Right hindlimb (tissue), 1 donor: Measurements from ENCODE around the gene UTP3.
"Not testable (repeated sequence)": the region's sequence is repeated elsewhere in the genome, so short reads cannot be mapped to it uniquely, and the experiment has no call there.

Source experiments
- DNase-seq: peaks from one replicate; pipeline ENCODE4 v3.0.0-alpha.2; 2018

The UTP3 gene, protein sequence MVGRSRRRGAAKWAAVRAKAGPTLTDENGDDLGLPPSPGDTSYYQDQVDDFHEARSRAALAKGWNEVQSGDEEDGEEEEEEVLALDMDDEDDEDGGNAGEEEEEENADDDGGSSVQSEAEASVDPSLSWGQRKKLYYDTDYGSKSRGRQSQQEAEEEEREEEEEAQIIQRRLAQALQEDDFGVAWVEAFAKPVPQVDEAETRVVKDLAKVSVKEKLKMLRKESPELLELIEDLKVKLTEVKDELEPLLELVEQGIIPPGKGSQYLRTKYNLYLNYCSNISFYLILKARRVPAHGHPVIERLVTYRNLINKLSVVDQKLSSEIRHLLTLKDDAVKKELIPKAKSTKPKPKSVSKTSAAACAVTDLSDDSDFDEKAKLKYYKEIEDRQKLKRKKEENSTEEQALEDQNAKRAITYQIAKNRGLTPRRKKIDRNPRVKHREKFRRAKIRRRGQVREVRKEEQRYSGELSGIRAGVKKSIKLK

GRCh38 chr4:70687821-70688794 is at the start of gene UTP3:
UTP3 (plus strand) TSS chr4:70688532; CDS start chr4:70688678, 146 bp downstream.
- peak; percentile 98 for DNase-seq

DNA sequence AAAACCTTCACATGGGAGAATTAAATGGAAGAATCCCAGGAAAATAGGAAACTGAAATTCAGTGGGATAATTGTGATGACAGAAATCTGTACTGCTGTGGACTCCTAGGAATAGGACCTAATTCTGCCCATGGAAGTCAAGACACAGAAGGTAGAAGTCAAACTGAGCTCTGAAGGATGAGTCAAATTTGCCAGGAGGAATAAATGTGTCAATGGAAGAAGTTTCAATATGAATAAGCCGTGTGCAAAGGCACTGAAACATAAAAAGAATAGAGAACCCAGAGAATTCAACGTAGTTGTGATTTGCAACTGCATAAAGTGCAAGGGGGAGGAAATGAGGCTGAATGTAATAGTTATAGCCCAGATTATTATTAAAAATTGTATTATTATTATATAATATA is 48.1 kb upstream of the UTP3 start:
- no peak for DNase-seq

GRCh38 chr4:70650741-70651140 is 37.6 kb upstream of the UTP3 start:
- DNase-seq, result not testable (repeated sequence)

GRCh38 chr4:70651864-70652506 is 36.3 kb upstream of the UTP3 start:
- no peak for DNase-seq

DNA sequence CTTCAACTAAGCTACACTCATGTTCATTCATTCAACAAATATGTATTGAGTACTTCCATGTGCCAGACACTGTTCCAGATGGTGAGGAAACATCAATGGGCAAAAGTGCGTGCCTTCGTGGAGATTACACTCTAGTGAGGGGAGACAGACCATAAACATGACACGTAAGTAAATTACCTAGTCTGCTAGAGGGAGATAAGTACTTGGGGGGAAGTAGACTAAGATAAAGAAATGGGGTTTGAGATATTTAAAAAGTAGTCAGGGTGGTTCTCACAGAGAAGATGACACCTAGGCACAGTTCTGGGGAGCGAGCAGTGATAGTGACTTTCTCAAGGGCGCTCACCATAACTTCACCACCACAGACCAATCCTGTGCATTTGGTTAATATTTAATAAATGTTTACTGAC is 33.7 kb upstream of the UTP3 start:
- DNase-seq, result no peak

- no peak for DNase-seq
Observed at GRCh38 chr4:70657326-70657725, 31.0 kb upstream of the UTP3 start.

- no peak for DNase-seq
Observed at GRCh38 chr4:70658418-70658817, 29.9 kb upstream of the UTP3 start.

GRCh38 chr4:70660106-70660505 is 28.2 kb upstream of the UTP3 start:
- no peak for DNase-seq

GRCh38 chr4:70661309-70661922 is 26.9 kb upstream of the UTP3 start:
- not testable (repeated sequence) for DNase-seq

- no peak for DNase-seq
Observed at GRCh38 chr4:70666369-70666768, 22.0 kb upstream of the UTP3 start, which contains the start of gene JCHAIN. JCHAIN (minus strand) TSS chr4:70666508; CDS start chr4:70666490, 18 bp downstream.

DNA sequence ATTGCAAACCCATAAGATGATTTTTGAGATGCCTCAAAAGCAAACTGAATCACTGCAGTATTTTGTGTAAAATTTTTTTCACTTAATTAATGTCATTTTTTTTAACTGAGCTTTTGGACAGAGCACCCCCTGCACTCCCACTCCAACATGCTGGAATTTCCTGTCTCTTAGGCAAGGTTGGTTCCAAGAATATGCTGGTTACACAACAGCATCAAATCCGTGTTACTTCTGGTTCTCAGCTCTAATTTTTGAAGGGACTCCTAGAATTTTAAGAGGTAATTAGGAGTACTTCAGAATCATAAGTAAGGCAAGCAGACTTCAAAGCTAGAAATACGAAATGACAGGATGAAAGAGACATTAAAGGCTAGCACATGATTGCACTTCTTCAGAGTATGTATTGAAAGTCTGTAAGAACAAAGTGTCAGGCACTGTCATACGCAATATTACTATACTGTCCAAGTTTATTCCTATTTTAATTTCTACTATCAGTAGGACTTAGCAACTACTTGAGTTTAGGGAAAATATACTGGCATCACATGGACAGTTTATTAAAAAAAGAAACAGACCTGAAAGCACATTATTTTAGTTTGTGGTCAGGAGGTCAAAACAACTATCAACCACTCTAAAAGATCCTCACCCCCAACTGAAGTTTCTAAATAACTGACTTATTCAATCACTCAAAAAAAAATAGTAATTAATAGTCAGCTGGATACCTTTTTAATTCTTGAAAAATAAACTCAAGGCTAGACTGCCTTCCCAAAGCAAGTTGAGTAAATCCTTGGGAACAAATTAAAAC is 20.4 kb upstream of the UTP3 start:
- DNase-seq, result no peak

- no peak for DNase-seq
Observed at GRCh38 chr4:70670332-70671014, 17.9 kb upstream of the UTP3 start.

GRCh38 chr4:70671091-70671490 is 17.2 kb upstream of the UTP3 start:
- no peak for DNase-seq

GRCh38 chr4:70674191-70674590 is 14.1 kb upstream of the UTP3 start:
- no peak for DNase-seq

DNA sequence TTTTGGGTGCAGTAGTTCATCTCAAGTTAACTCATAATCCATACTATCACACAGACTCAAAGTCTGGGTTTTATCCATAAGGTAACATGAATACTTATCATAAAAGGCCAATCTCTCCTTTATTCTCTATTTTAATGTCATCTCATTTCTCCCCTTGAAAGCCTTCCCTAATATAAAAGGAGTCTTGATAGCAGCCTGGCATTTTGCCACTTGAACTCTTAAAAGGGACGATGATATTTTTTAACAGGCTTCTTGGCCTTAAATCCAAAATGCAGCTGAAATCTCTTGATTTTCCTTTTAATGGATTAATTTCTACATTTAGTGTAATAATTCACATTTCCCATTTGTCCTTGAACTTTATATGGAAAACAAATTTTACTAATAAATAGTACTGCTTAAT is 13.6 kb upstream of the UTP3 start:
- no peak for DNase-seq

DNA sequence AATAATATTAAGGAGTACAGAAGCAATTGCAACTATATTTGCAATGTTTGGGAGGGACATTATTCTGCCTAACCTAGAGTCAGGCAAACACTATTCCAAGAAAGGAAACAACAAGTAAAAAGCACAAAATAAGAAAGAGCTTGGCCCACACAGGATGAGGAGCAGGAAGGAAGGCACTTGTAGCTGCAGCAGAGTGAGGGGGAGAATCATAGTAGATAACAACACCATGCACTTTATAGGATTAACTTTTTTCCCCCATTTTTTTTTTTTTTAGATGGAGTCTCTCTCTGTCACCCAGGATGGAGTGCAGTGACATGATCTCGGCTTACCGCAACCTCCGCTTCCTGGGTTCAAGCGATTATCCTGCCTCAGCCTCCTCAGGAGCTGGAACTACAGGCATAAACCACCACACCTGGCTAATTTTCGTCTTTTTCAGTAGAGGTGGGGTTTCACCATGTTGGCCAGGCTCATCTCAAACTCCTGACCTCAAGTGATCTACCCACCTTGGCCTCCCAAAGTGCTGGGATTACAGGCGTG is 11.7 kb upstream of the UTP3 start:
- DNase-seq, result no peak

DNA sequence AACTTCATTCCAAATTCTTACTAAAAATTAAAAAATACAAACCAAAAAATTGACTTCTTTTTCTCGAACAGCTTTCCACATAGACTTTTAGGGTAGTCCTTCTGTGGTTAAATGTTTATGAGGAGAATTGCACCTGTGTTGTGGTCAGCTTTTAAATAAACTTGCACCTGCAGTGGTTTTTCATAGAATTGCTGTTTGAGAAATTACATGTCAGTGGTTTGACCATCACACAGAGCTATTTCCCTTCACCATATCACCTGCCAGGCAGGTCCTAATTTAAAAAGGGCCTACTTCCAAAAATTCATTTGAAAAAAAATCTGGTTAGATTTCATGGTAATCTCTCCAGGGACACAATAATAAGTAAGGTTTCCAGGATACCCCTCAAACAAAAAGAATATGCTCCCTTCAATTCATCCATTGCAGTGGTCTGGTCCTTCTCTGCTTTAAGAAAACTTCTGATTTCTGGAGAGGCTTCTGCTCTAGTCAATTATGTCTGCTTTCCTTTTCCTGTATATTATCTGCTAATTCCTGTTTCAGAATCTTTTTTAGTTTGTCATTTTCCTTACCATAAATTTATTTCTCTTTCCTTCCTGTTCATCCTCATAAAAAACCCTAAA is 9.8 kb upstream of the UTP3 start:
- DNase-seq, result no peak

DNA sequence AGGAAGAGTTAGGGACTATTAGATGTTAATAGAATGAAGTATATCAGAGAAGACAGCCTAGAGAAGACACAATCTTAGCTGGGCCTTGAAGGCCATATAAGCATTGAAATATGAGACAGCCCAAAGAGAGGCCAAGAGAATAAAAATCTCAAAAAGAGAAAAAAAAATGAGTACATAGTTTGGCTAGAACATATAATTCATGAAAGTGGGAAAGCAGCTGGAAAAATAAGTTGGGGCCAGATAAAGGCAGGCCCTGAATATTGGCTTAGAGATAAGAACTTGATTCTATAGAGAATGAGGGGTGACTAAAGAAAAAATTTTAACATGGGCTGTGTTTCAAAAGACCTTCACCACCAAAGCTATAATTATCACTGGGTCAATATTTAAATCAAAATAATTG is 7.4 kb upstream of the UTP3 start:
- DNase-seq, result no peak

DNA sequence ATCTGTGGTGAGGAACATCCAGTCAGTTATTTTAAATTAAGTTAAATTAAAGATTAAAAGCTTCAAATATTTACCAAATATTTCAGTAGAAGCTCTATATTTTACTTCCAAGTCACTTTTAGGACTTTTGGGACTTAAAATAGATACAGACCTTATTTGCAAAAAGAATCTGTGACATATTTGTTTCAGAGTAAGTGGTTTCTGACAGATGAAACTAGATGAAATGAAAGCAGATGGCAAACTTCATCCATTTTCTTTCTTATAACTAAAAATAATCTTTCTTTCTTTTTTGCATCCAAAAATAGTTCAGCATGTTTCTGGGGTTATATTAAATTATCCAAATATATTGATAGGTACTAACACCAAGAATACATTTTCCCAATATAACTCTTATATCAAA is 6.6 kb upstream of the UTP3 start:
- no peak for DNase-seq

DNA sequence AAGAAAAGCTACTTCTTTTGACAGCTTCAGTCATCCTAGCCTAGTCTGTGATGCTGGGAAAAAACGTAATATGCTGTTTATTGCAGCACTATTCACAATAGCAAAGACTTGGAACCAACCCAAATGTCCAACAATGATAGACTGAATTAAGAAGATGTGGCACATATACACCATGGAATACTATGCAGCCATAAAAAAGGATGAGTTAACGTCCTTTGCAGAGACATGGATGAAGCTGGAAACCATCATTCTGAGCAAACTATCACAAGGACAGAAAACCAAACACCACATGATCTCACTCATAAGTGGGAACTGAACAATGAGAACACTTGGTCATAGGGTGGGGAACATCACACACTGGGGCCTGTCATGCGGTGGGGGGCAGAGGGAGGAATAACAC is 6.2 kb upstream of the UTP3 start:
- DNase-seq, result not testable (repeated sequence)
